GM12891 (cell line): ENCODE data around the gene RPN1.

Source experiments
- PAX5 ChIP-seq: IDR thresholded peaks from 2 replicates; pipeline ENCODE4 v1.6.1; 2011; ENCODE audit warnings: low read length, moderate library complexity, mild to moderate bottlenecking; ENCODE audit not compliant: insufficient read depth, severe bottlenecking
- POLR2A ChIP-seq: IDR thresholded peaks from 2 replicates; pipeline ENCODE4 v1.6.1; 2011; ENCODE audit warnings: low read depth, low read length, control low read depth
- POLR2AphosphoS5 ChIP-seq: IDR thresholded peaks from 2 replicates; pipeline ENCODE4 v1.6.1; 2011; ENCODE audit warnings: low read depth, low read length, control low read depth
- POU2F2 ChIP-seq: IDR thresholded peaks from 2 replicates; pipeline ENCODE4 v1.6.1; 2011; ENCODE audit warnings: low read depth, mild to moderate bottlenecking, control low read depth, low read length, moderate library complexity
- SPI1 ChIP-seq: IDR thresholded peaks from 2 replicates; pipeline ENCODE4 v1.6.1; 2011; ENCODE audit warnings: low read depth, low read length, control low read depth
- TAF1 ChIP-seq: IDR thresholded peaks from 2 replicates; pipeline ENCODE4 v1.6.1; 2011; ENCODE audit warnings: low read depth, low read length, control low read depth

GRCh38 chr3:128618398-128618726, 32.3 kb downstream of the RPN1 start:
- no peak for TF ChIP-seq POLR2A
- no peak for TF ChIP-seq POLR2AphosphoS5
- TF ChIP-seq TAF1, result no peak
- no peak for TF ChIP-seq PAX5
- no peak for TF ChIP-seq SPI1
- TF ChIP-seq POU2F2, result no peak
